Measurements from ENCODE around the gene TRNT1. TPM values are rescaled to one million over a fixed set of nuclear protein-coding genes. Genes with fewer than 3 reads are reported as not detected.

Gene TRNT1
- total RNA-seq, 1 experiment from 2014 or later, result 22.8 TPM

- ATAC-seq (no peak), DNase-seq (ENCODE audit: low read depth, low spot score) (no peak)
- no peaks in the 10 kb centered on the region for H3K4me1 ChIP-seq (ENCODE audit: control insufficient read depth, insufficient read depth, low read length)
- in situ Hi-C loops (cut with HindIII; ENCODE audit: low pct_unique_long_range_greater_than_20kb, low sequenced_read_pairs), result no loop called here
- TF ChIP-seq SIN3A (IDR thresholded peaks at IDR 0.05; ENCODE audit: borderline replicate concordance, insufficient read depth, low read depth, low read length) (no peak), CTCF (IDR thresholded peaks at IDR 0.05) (no peak), TCF7L2 (IDR thresholded peaks at IDR 0.05; ENCODE audit: low read depth, low read length) (no peak), REST (IDR thresholded peaks at IDR 0.05; ENCODE audit: insufficient read depth in 1 of 2, low read depth in 2 of 2, low read length in 1 of 2) (no peak), POLR2AphosphoS5 (IDR thresholded peaks at IDR 0.05; ENCODE audit: low read depth, low read length) (no peak)
- ChIA-PET POLR2A (no interaction called here), CTCF (no interaction called here)
- intact Hi-C loops (cut with micrococcal nuclease; ENCODE audit: unreplicated experiment), result no loop called here
- no peak overlapping the region for H3K4me3 ChIP-seq (ENCODE audit: low read depth in 2 of 2, low read length in 2 of 2)
- H3K27me3 ChIP-seq (ENCODE audit: control insufficient read depth, insufficient read depth, low read length), result no peaks in the 10 kb centered on the region; the same call in none of the 2 replicates
- H3K36me3 ChIP-seq (ENCODE audit: control insufficient read depth, insufficient read depth, low read length), result no peaks in the 10 kb centered on the region
- H3K27ac ChIP-seq (ENCODE audit: low read length), result no peak overlapping the region
- no TSS peak for BruUV-seq (replicated peaks)
- H3K9me3 ChIP-seq (ENCODE audit: control insufficient read depth, insufficient read depth, low read depth, low read length), result no peaks in the 10 kb centered on the region
Measured at GRCh38 chr3:3110749-3111361, 15.9 kb upstream of the TRNT1 start.

GRCh38 chr3:3113042-3113709 is 13.6 kb upstream of the TRNT1 start:
- POLR2A ChIA-PET, result no interaction called here

More at GRCh38 chr3:3113042-3113709, 13.6 kb upstream of the TRNT1 start:
- DNase-seq (ENCODE audit: low read depth, low spot score) (no peak), ATAC-seq (no peak)
- Histone ChIP-seq H3K9me3 (ENCODE audit: control insufficient read depth, insufficient read depth, low read depth, low read length) (no peaks in the 10 kb centered on the region), H3K36me3 (ENCODE audit: control insufficient read depth, insufficient read depth, low read length) (no peaks in the 10 kb centered on the region), H3K4me1 (ENCODE audit: control insufficient read depth, insufficient read depth, low read length) (no peaks in the 10 kb centered on the region), H3K4me3 (ENCODE audit: low read depth in 2 of 2, low read length in 2 of 2) (no peak overlapping the region), H3K27ac (ENCODE audit: low read length) (no peak overlapping the region), H3K27me3 (ENCODE audit: control insufficient read depth, insufficient read depth, low read length) (no peaks in the 10 kb centered on the region; the same call in 1 of the 2 replicates)
- in situ Hi-C loops (cut with HindIII; ENCODE audit: low pct_unique_long_range_greater_than_20kb, low sequenced_read_pairs), result no loop called here
- intact Hi-C loops (cut with micrococcal nuclease; ENCODE audit: unreplicated experiment), result no loop called here
- CTCF ChIA-PET, result no interaction called here
- TF ChIP-seq CTCF (IDR thresholded peaks at IDR 0.05) (no peak), REST (IDR thresholded peaks at IDR 0.05; ENCODE audit: insufficient read depth in 1 of 2, low read depth in 2 of 2, low read length in 1 of 2) (no peak), SIN3A (IDR thresholded peaks at IDR 0.05; ENCODE audit: borderline replicate concordance, insufficient read depth, low read depth, low read length) (no peak), TCF7L2 (IDR thresholded peaks at IDR 0.05; ENCODE audit: low read depth, low read length) (no peak), POLR2AphosphoS5 (IDR thresholded peaks at IDR 0.05; ENCODE audit: low read depth, low read length) (no peak)
- BruUV-seq (replicated peaks), result no TSS peak

Data from Panc1 (cell line).